ENCODE results near the gene IGF1R.

GRCh38 chr15:98906712-98907083, 258.4 kb downstream of the IGF1R start:
- TF ChIP-seq CTCF (IDR thresholded peaks at IDR 0.05) (no peak), POLR2A (IDR thresholded peaks at IDR 0.05) (no peak)

All from transverse colon (tissue), 3 donors.